BJ (cell line): ENCODE measurements around the gene GPHN. TPM values are rescaled to one million over a fixed set of nuclear protein-coding genes. Genes with fewer than 3 reads are reported as not detected.

Experiments used
- CTCF ChIA-PET: fragments of 350-600 bp; formaldehyde crosslinking; extraction: SDS; loops from one replicate; lab custom pipeline; 2021; ENCODE audit warnings: antibody characterized with exemption, inconsistent platforms; lab: Yijun Ruan, JAX
- POLR2A ChIA-PET: fragments of 300-600 bp; sonication (Branson Sonifier 250); formaldehyde crosslinking; extraction: SDS; loops from one replicate; lab custom pipeline; 2021; ENCODE audit warnings: antibody characterized with exemption; lab: Charles Lee
- DNase-seq: peaks from one replicate; pipeline ENCODE4 v3.0.0-alpha.2; 2011; ENCODE audit warnings: low read depth
- H3K27me3 ChIP-seq: 2 replicates; pipeline ENCODE4 v1.6.0; 2011; ENCODE audit warnings: low read length; ENCODE audit not compliant: control insufficient read depth, insufficient read depth
- H3K36me3 ChIP-seq: 2 replicates; pipeline ENCODE4 v1.5.1; 2011; ENCODE audit warnings: low read length; ENCODE audit not compliant: control insufficient read depth, insufficient read depth
- H3K4me3 ChIP-seq: 2 replicates; pipeline ENCODE4 v1.5.1; 2011; ENCODE audit warnings: low read depth, mild to moderate bottlenecking, control low read depth, low read length
- polyA minus RNA-seq: library from RNA; depleted of rRNA, polyadenylated mRNA; stranded (reverse); fragments of >200 nt; gene quantifications from 2 replicates; pipeline ENCODE4 v1.2.3, GENCODE V29; 2011; rRNA and poly(A)+ RNA removed
- polyA plus RNA-seq: library from polyadenylated mRNA; depleted of rRNA; stranded (reverse); fragments of >200 nt; gene quantifications from 2 replicates; pipeline ENCODE4 v1.2.3, GENCODE V29; 2011; rRNA removed
- TF ChIP-seq, protein P1 (sequence below): IDR thresholded peaks from 2 replicates; pipeline ENCODE4 v1.5.1; 2011; ENCODE audit warnings: low read depth, mild to moderate bottlenecking, control low read depth, inconsistent platforms, low read length, moderate library complexity; ENCODE audit not compliant: insufficient read depth

GPHN gene
- polyA plus RNA-seq (7.2 and 7.7 TPM in 2 replicates), polyA minus RNA-seq (15.4 and 15.7 TPM in 2 replicates)

GRCh38 chr14:66507722-66508546, at the start of gene GPHN:
Gene GPHN (plus strand): TSS chr14:66508147.
- peak within 1 kb of the TSS; percentile 85 for H3K4me3 ChIP-seq
- H3K36me3 ChIP-seq = no peaks in the 10 kb centered on the region
- TF ChIP-seq, protein P1, sequence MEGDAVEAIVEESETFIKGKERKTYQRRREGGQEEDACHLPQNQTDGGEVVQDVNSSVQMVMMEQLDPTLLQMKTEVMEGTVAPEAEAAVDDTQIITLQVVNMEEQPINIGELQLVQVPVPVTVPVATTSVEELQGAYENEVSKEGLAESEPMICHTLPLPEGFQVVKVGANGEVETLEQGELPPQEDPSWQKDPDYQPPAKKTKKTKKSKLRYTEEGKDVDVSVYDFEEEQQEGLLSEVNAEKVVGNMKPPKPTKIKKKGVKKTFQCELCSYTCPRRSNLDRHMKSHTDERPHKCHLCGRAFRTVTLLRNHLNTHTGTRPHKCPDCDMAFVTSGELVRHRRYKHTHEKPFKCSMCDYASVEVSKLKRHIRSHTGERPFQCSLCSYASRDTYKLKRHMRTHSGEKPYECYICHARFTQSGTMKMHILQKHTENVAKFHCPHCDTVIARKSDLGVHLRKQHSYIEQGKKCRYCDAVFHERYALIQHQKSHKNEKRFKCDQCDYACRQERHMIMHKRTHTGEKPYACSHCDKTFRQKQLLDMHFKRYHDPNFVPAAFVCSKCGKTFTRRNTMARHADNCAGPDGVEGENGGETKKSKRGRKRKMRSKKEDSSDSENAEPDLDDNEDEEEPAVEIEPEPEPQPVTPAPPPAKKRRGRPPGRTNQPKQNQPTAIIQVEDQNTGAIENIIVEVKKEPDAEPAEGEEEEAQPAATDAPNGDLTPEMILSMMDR = peak; percentile 52
- CTCF ChIA-PET = interaction anchor here (0.6 to 2.1 kb wide), 6 partner anchors 9 to 1002 kb away, joined by 3 to 12 read pairs (median 4); no protein-coding TSS in a partner anchor
- no peaks in the 10 kb centered on the region for H3K27me3 ChIP-seq
- POLR2A ChIA-PET = interaction anchor here (0.6 to 1.1 kb wide), 2 partner anchors 10 to 121 kb away, joined by 3 to 11 read pairs; no protein-coding TSS in a partner anchor
- peak; percentile 92 for DNase-seq

DNA sequence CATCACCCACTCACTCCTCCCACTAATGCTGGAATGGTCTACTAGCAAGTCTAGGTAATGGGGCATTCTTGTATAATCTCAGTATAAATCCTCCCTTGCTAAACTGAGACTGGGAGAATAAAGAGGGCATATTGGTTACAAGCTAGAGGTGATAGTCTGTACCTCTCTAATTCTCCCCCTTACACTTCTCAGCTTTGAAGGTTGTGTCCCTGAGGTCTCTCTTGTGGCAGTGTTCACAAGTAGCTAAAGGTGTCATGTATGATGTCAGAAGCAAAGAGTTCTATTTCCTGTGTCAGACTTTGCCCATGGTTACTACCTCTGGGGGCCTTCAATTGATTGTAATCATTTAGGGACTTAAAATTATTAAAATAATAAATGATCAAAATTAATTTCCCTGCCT, 48.3 kb upstream of the GPHN start:
- H3K27me3 ChIP-seq = no peaks in the 10 kb centered on the region
- H3K4me3 ChIP-seq = no peak overlapping the region
- ChIA-PET CTCF (no interaction called here), POLR2A (no interaction called here)
- H3K36me3 ChIP-seq = no peaks in the 10 kb centered on the region
- no peak for DNase-seq
- TF ChIP-seq, protein P1 = no peak

DNA sequence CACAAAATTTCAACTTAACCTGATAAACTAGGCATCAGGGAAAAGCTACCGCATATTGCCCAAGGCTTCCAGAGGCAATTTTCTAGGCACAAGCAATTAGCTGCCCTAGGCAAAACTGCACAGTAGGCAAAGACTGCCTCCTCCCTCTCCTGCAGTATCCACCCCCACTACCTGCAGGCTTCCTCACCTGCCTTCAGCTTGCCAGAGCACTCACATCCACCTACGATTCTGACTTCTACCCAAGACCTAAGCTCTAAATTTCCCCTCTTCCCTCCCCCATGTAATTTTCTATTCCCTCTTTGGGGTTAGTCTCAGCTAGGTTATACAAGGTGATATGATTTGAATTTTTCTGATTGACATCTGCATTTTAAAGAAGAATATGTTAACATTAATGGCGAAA, 43.7 kb upstream of the GPHN start:
- DNase-seq = no peak

DNA sequence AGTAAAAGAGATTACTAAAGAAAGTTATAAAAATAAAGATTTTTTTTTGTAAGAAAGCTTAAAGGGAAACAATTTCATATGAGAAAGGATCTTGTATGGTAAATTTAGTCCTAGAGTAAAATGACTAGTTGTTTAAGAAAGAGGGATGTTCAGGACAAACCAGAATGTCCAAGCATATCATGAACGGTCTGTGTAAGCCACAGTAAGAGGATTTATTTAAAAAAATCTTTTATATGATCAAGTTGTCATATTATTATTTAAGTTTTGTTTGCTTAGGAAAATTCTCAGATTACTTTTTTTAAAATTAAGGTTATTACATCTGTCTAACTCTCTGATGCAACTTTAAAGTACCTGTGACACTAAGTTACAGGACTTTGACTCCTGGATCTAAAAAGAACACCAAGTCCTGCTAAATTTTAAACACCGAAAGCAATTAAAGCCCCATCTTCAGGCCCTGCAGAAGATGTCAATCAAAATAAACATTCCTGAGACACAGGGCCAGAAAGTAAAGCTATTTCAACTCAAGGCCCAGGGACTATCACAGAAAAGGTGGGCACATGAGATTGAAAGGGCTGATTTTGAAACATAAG, 39.1 kb upstream of the GPHN start:
- DNase-seq = no peak
- TF ChIP-seq, protein P1 = no peak
- POLR2A ChIA-PET = no interaction called here
- CTCF ChIA-PET = interaction anchor here (0.8 kb wide), 1 partner anchor 27 kb away, joined by 4 read pairs; no protein-coding TSS in a partner anchor
- H3K4me3 ChIP-seq = no peak overlapping the region
- H3K36me3 ChIP-seq = no peaks in the 10 kb centered on the region
- no peaks in the 10 kb centered on the region for H3K27me3 ChIP-seq

More for the DNA sequence above, 43.7 kb upstream of the GPHN start:
- ChIA-PET POLR2A (no interaction called here), CTCF (no interaction called here)
- no peaks in the 10 kb centered on the region for H3K27me3 ChIP-seq
- no peaks in the 10 kb centered on the region for H3K36me3 ChIP-seq
- TF ChIP-seq, protein P1 = no peak
- H3K4me3 ChIP-seq = no peak overlapping the region

DNA sequence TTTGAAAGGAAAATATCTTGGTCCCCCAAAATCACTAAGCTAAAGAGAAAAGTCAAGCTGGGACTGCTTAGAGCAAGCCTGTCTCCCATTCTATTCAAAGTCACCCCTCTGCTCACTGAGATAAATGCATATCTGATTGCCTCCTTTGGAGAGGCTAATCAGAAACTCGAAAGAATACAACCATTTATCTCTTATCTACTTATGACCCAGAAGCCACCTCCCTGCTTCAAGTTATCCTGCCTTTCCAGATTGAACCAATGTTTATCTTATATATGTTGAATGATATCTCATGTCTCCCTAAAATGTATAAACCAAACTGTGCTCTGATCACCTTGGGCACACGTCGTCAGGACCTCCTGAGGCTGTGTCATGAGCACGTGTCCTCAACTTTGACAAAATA, 36.4 kb upstream of the GPHN start:
- POLR2A ChIA-PET = no interaction called here

More for the DNA sequence above, 36.4 kb upstream of the GPHN start:
- TF ChIP-seq, protein P1 = no peak
- no peak for DNase-seq
- Histone ChIP-seq H3K36me3 (no peaks in the 10 kb centered on the region), H3K4me3 (no peak overlapping the region), H3K27me3 (no peaks in the 10 kb centered on the region)
- CTCF ChIA-PET = no interaction called here
